ENCODE measurements around the gene TANC1.

Gene TANC1

DNA sequence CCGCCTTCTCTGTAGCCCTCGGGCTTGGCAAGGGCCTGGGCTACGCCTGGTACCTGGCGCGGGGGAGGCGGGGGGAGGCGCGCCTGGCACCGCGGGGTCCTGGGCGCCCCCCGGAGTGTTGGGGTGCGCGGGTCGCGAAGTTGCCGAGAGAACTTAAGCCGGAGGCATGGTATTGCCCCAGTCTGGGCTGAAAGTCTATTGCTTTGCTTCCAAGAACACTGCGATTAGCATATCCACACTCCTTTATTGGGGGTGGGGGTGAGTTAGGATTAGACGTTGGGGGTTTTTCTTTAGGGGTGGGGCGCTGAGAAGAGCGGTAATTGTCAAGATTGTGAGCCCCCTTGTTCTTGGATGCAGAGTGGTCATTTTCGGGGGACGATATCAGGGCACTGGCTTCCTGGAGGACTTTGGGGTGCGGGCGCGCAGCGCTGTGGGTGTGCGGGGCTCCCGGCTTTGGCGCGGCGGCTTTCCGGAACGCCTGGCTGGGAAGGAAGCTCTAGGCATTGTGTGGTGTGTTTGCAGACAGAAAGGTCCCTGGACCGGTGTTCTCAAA, 798 bp downstream of the TANC1 start:
- no peaks in the 10 kb centered on the region for H3K27me3 ChIP-seq (ENCODE audit: control insufficient read depth in 5 of 5, insufficient read depth in 4 of 5, low read length in 5 of 5)
- H3K4me3 ChIP-seq (ENCODE audit: low read depth in 1 of 5, low read length in 5 of 5), result peak overlapping the region; percentile 75 to 88 (median 82)
- H3K27ac ChIP-seq (ENCODE audit: low read depth, low read length), result peak overlapping the region; percentile 79
- H3K36me3 ChIP-seq (ENCODE audit: control insufficient read depth in 5 of 5, insufficient read depth in 5 of 5, low read length in 5 of 5), result no peaks in the 10 kb centered on the region
- no peaks in the 10 kb centered on the region for H3K9me3 ChIP-seq (ENCODE audit: control insufficient read depth in 5 of 5, low read length in 5 of 5)
- H3K9ac ChIP-seq (ENCODE audit: low read length in 5 of 5), result peak overlapping the region; percentile 72 to 88 (median 84)
- H3K4me1 ChIP-seq (ENCODE audit: control insufficient read depth in 5 of 5, insufficient read depth in 5 of 5, low read length in 5 of 5), result peaks cover 0 to 51% (median 33%) of the 10 kb centered on the region in 5 donors

DNA sequence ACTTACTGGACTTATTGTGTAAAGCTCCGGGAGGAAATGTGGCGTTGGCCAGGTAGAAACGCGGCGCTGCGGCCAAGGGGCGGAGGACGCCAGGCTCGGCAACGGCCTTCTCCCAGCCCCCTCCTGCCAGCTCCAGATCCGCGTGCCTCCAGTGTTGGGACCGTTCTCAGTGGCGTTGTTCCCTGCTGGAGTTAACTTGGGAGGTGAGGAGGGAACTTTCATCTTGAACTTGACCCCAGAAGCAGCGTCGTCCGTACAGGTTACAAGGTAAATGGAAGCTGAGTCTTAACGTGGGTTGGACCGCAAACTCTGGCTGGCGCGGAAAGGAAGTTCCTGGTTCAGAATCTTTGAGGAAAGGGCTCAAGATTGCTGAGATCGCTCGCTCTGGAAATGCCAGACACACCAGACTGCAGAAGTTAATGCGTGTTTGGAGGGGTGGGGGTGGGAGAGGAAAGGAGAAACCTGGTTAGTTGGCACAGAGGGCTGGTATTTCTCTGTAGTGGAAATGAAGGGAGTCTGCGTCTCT, 1.3 kb downstream of the TANC1 start:
- Histone ChIP-seq H3K27ac (ENCODE audit: low read depth, low read length) (peak overlapping the region; percentile 79), H3K9ac (ENCODE audit: low read length in 5 of 5) (peak overlapping the region; percentile 72 to 88 (median 84)), H3K4me1 (ENCODE audit: control insufficient read depth in 5 of 5, insufficient read depth in 5 of 5, low read length in 5 of 5) (peaks cover 0 to 51% (median 33%) of the 10 kb centered on the region in 5 donors), H3K36me3 (ENCODE audit: control insufficient read depth in 5 of 5, insufficient read depth in 5 of 5, low read length in 5 of 5) (no peaks in the 10 kb centered on the region), H3K27me3 (ENCODE audit: control insufficient read depth in 5 of 5, insufficient read depth in 4 of 5, low read length in 5 of 5) (no peaks in the 10 kb centered on the region), H3K9me3 (ENCODE audit: control insufficient read depth in 5 of 5, low read length in 5 of 5) (no peaks in the 10 kb centered on the region), H3K4me3 (ENCODE audit: low read depth in 1 of 5, low read length in 5 of 5) (peak overlapping the region; percentile 75 to 88 (median 82))

- Histone ChIP-seq H3K4me1 (ENCODE audit: control insufficient read depth in 5 of 5, insufficient read depth in 5 of 5, low read length in 5 of 5) (peaks cover 0 to 51% (median 33%) of the 10 kb centered on the region in 5 donors), H3K27ac (ENCODE audit: low read depth, low read length) (peak overlapping the region; percentile 79), H3K36me3 (ENCODE audit: control insufficient read depth in 5 of 5, insufficient read depth in 5 of 5, low read length in 5 of 5) (no peaks in the 10 kb centered on the region)
Observed at GRCh38 chr2:158970241-158970751, 1.9 kb downstream of the TANC1 start.

GRCh38 chr2:158973116-158973956, 4.9 kb downstream of the TANC1 start:
- Histone ChIP-seq H3K36me3 (ENCODE audit: control insufficient read depth in 5 of 5, insufficient read depth in 5 of 5, low read length in 5 of 5) (no peaks in the 10 kb centered on the region), H3K27me3 (ENCODE audit: control insufficient read depth in 5 of 5, insufficient read depth in 4 of 5, low read length in 5 of 5) (no peaks in the 10 kb centered on the region), H3K4me3 (ENCODE audit: low read depth in 1 of 5, low read length in 5 of 5) (no peak overlapping the region), H3K4me1 (ENCODE audit: control insufficient read depth in 5 of 5, insufficient read depth in 5 of 5, low read length in 5 of 5) (peaks cover 0 to 41% (median 23%) of the 10 kb centered on the region in 5 donors), H3K27ac (ENCODE audit: low read depth, low read length) (no peak overlapping the region), H3K9me3 (ENCODE audit: control insufficient read depth in 5 of 5, low read length in 5 of 5) (no peaks in the 10 kb centered on the region), H3K9ac (ENCODE audit: low read length in 5 of 5) (no peak overlapping the region)

More at GRCh38 chr2:158970241-158970751, 1.9 kb downstream of the TANC1 start:
- Histone ChIP-seq H3K9me3 (ENCODE audit: control insufficient read depth in 5 of 5, low read length in 5 of 5) (no peaks in the 10 kb centered on the region), H3K9ac (ENCODE audit: low read length in 5 of 5) (peak overlapping the region; percentile 72 to 88 (median 84)), H3K27me3 (ENCODE audit: control insufficient read depth in 5 of 5, insufficient read depth in 4 of 5, low read length in 5 of 5) (no peaks in the 10 kb centered on the region), H3K4me3 (ENCODE audit: low read depth in 1 of 5, low read length in 5 of 5) (peak overlapping the region; percentile 75 to 88 (median 82))

DNA sequence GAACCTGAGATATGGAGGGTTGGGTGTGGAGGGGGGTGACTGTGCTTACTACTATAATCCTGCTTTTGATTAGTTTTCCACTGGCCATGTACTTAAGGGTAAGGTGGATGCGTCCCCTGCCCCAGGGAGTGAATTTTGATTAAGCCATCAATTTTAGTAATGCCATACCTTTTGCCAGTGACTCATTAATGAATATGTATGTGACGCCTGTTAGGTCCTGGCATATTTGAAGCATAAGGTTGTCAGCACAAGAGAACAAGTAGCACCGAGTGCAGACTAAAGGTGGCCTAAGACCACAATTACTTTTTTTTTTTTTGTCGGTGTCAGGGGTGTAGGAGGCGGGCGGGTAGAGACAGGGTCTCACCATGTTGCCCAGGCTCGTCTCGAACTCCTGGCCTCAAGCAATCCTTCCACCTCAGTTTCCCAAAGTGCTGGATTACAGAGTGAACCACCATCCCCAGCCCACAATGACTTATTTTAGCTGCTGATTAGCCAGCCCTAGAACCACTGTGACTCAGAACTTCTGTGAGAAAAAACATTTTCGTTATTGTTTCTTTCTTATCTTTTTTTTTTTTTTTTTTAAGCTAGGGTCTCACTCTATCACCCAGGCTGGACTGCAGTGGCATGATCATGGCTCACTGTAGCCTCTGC, 7.0 kb downstream of the TANC1 start:
- H3K4me3 ChIP-seq (ENCODE audit: low read depth in 1 of 5, low read length in 5 of 5), result no peak overlapping the region
- no peak overlapping the region for H3K9ac ChIP-seq (ENCODE audit: low read length in 5 of 5)
- peaks cover 0 to 27% (median 7%) of the 10 kb centered on the region in 5 donors for H3K4me1 ChIP-seq (ENCODE audit: control insufficient read depth in 5 of 5, insufficient read depth in 5 of 5, low read length in 5 of 5)
- H3K9me3 ChIP-seq (ENCODE audit: control insufficient read depth in 5 of 5, low read length in 5 of 5), result no peaks in the 10 kb centered on the region
- H3K27ac ChIP-seq (ENCODE audit: low read depth, low read length), result no peak overlapping the region
- no peaks in the 10 kb centered on the region for H3K36me3 ChIP-seq (ENCODE audit: control insufficient read depth in 5 of 5, insufficient read depth in 5 of 5, low read length in 5 of 5)
- no peaks in the 10 kb centered on the region for H3K27me3 ChIP-seq (ENCODE audit: control insufficient read depth in 5 of 5, insufficient read depth in 4 of 5, low read length in 5 of 5)

DNA sequence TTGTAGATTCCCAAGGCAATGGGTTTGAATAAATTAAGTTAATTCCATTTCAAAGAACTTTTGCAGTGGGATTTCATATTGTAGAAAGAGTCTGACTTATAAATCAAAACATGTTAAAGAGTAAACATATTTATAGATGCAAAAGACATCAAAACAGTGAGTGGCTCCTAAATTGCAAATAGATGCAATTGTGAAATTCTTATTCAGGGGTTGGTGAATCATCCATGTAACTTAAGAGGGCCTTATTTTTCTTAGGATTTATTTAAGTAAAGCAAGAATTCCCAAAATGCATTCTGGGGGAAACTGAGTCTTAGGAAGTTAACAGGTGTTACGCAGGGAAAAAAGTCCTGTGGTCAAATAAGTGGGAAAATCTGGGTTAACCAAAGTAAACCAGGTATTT, 11.3 kb downstream of the TANC1 start:
- Histone ChIP-seq H3K9ac (ENCODE audit: low read length in 5 of 5) (no peak overlapping the region), H3K4me3 (ENCODE audit: low read depth in 1 of 5, low read length in 5 of 5) (no peak overlapping the region), H3K36me3 (ENCODE audit: control insufficient read depth in 5 of 5, insufficient read depth in 5 of 5, low read length in 5 of 5) (no peaks in the 10 kb centered on the region), H3K27ac (ENCODE audit: low read depth, low read length) (no peak overlapping the region), H3K4me1 (ENCODE audit: control insufficient read depth in 5 of 5, insufficient read depth in 5 of 5, low read length in 5 of 5) (peaks cover 0 to 11% (median 5%) of the 10 kb centered on the region in 5 donors), H3K9me3 (ENCODE audit: control insufficient read depth in 5 of 5, low read length in 5 of 5) (no peaks in the 10 kb centered on the region), H3K27me3 (ENCODE audit: control insufficient read depth in 5 of 5, insufficient read depth in 4 of 5, low read length in 5 of 5) (no peaks in the 10 kb centered on the region)

DNA sequence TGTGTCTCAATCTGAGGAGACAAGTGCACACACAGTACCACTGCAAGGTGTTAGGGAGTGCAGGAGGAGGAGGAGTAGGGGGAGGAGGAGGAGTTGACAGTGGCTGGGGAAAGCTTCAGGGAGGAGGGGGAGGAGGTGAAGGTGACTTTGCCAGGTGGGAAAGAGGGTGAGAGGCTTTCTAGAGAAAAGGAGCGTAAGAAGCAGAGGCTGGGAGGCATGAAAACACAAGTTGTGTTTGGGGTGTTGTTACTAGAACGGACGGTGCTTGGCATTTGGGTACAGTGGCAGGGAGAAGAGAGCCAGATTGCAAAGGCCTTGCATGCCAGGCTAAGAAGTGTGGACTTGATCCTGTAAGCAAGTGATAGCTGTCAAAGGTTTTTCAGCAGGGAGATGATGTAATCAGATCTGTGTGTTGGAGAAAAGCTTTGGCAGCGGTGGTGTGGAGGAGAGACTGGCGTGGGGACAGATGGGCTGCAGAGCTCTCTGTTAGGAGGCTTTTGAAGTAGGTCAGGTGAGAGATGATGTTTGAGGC, 16.2 kb downstream of the TANC1 start:
- no peak overlapping the region for H3K4me3 ChIP-seq (ENCODE audit: low read depth in 1 of 5, low read length in 5 of 5)
- H3K27me3 ChIP-seq (ENCODE audit: control insufficient read depth in 5 of 5, insufficient read depth in 4 of 5, low read length in 5 of 5), result no peaks in the 10 kb centered on the region
- no peak overlapping the region for H3K27ac ChIP-seq (ENCODE audit: low read depth, low read length)
- no peaks in the 10 kb centered on the region for H3K36me3 ChIP-seq (ENCODE audit: control insufficient read depth in 5 of 5, insufficient read depth in 5 of 5, low read length in 5 of 5)
- H3K9ac ChIP-seq (ENCODE audit: low read length in 5 of 5), result no peak overlapping the region
- H3K9me3 ChIP-seq (ENCODE audit: control insufficient read depth in 5 of 5, low read length in 5 of 5), result no peaks in the 10 kb centered on the region
- peaks cover 2 to 24% (median 8%) of the 10 kb centered on the region in 5 donors for H3K4me1 ChIP-seq (ENCODE audit: control insufficient read depth in 5 of 5, insufficient read depth in 5 of 5, low read length in 5 of 5)

GRCh38 chr2:158988501-158988900, 20.1 kb downstream of the TANC1 start:
- no peaks in the 10 kb centered on the region for H3K36me3 ChIP-seq (ENCODE audit: control insufficient read depth in 5 of 5, insufficient read depth in 5 of 5, low read length in 5 of 5)
- H3K9me3 ChIP-seq (ENCODE audit: control insufficient read depth in 5 of 5, low read length in 5 of 5), result no peaks in the 10 kb centered on the region
- no peak overlapping the region for H3K27ac ChIP-seq (ENCODE audit: low read depth, low read length)
- H3K4me1 ChIP-seq (ENCODE audit: control insufficient read depth in 5 of 5, insufficient read depth in 5 of 5, low read length in 5 of 5), result peaks cover 2 to 22% (median 9%) of the 10 kb centered on the region in 5 donors
- no peak overlapping the region for H3K4me3 ChIP-seq (ENCODE audit: low read depth in 1 of 5, low read length in 5 of 5)
- no peaks in the 10 kb centered on the region for H3K27me3 ChIP-seq (ENCODE audit: control insufficient read depth in 5 of 5, insufficient read depth in 4 of 5, low read length in 5 of 5)
- H3K9ac ChIP-seq (ENCODE audit: low read length in 5 of 5), result no peak overlapping the region

- no peaks in the 10 kb centered on the region for H3K27me3 ChIP-seq (ENCODE audit: control insufficient read depth in 5 of 5, insufficient read depth in 4 of 5, low read length in 5 of 5)
- H3K4me1 ChIP-seq (ENCODE audit: control insufficient read depth in 5 of 5, insufficient read depth in 5 of 5, low read length in 5 of 5), result peaks cover 2 to 22% (median 8%) of the 10 kb centered on the region in 5 donors
- no peak overlapping the region for H3K4me3 ChIP-seq (ENCODE audit: low read depth in 1 of 5, low read length in 5 of 5)
- H3K9ac ChIP-seq (ENCODE audit: low read length in 5 of 5), result no peak overlapping the region
- no peaks in the 10 kb centered on the region for H3K9me3 ChIP-seq (ENCODE audit: control insufficient read depth in 5 of 5, low read length in 5 of 5)
- H3K36me3 ChIP-seq (ENCODE audit: control insufficient read depth in 5 of 5, insufficient read depth in 5 of 5, low read length in 5 of 5), result no peaks in the 10 kb centered on the region
- H3K27ac ChIP-seq (ENCODE audit: low read depth, low read length), result no peak overlapping the region
Observed at GRCh38 chr2:158989165-158989564, 20.7 kb downstream of the TANC1 start.
